ENCODE results near the gene CACNA1D.

The CACNA1D gene

GRCh38 chr3:53688989-53689388 lies 194.6 kb downstream of the CACNA1D start:
- ChIA-PET POLR2A (ENCODE audit: low non-redundant PET) (no interaction called here), CTCF (interaction anchor here (0.9 kb wide), 1 partner anchor 8 kb away, joined by 5 read pairs; no protein-coding TSS in a partner anchor)
- H3K27ac ChIP-seq, result no peak overlapping the region
- TF ChIP-seq CTCF (conservative IDR thresholded peaks at IDR 0.05; ENCODE audit: low read depth), result no peak
- DNase-seq (ENCODE audit: low spot score), result no peak

GRCh38 chr3:53689681-53690080 lies 195.3 kb downstream of the CACNA1D start:
- no peak overlapping the region for H3K27ac ChIP-seq
- ChIA-PET CTCF (interaction anchor here (0.6 to 0.9 kb wide), 2 partner anchors 9 to 202 kb away, joined by 5 to 7 read pairs; no protein-coding TSS in a partner anchor), POLR2A (ENCODE audit: low non-redundant PET) (no interaction called here)
- no peak for TF ChIP-seq CTCF (conservative IDR thresholded peaks at IDR 0.05; ENCODE audit: low read depth)
- DNase-seq (ENCODE audit: low spot score), result no peak

GRCh38 chr3:53690521-53690920 lies 196.1 kb downstream of the CACNA1D start:
- CTCF ChIA-PET, result no interaction called here
- DNase-seq (ENCODE audit: low spot score), result no peak
- POLR2A ChIA-PET (ENCODE audit: low non-redundant PET), result no interaction called here

GRCh38 chr3:53691349-53691748 lies 196.9 kb downstream of the CACNA1D start:
- POLR2A ChIA-PET (ENCODE audit: low non-redundant PET), result no interaction called here
- no peak for DNase-seq (ENCODE audit: low spot score)
- CTCF ChIA-PET, result no interaction called here
- H3K27ac ChIP-seq, result no peak overlapping the region
- TF ChIP-seq CTCF (conservative IDR thresholded peaks at IDR 0.05; ENCODE audit: low read depth), result no peak

More at GRCh38 chr3:53690521-53690920, 196.1 kb downstream of the CACNA1D start:
- TF ChIP-seq CTCF (conservative IDR thresholded peaks at IDR 0.05; ENCODE audit: low read depth), result no peak
- no peak overlapping the region for H3K27ac ChIP-seq

- no peak for TF ChIP-seq CTCF (conservative IDR thresholded peaks at IDR 0.05; ENCODE audit: low read depth)
- no peak overlapping the region for H3K27ac ChIP-seq
- ChIA-PET CTCF (no interaction called here), POLR2A (ENCODE audit: low non-redundant PET) (no interaction called here)
- DNase-seq (ENCODE audit: low spot score), result no peak
Observed at GRCh38 chr3:53691885-53692284, 197.5 kb downstream of the CACNA1D start.

GRCh38 chr3:53693451-53693850 lies 199.0 kb downstream of the CACNA1D start:
- POLR2A ChIA-PET (ENCODE audit: low non-redundant PET), result no interaction called here
- TF ChIP-seq CTCF (conservative IDR thresholded peaks at IDR 0.05; ENCODE audit: low read depth), result no peak
- CTCF ChIA-PET, result interaction anchor here (0.7 kb wide), 1 partner anchor 10 kb away, joined by 3 read pairs; no protein-coding TSS in a partner anchor
- no peak overlapping the region for H3K27ac ChIP-seq
- DNase-seq (ENCODE audit: low spot score), result no peak

GRCh38 chr3:53694046-53694445 lies 199.6 kb downstream of the CACNA1D start:
- no peak for DNase-seq (ENCODE audit: low spot score)
- no peak overlapping the region for H3K27ac ChIP-seq
- POLR2A ChIA-PET (ENCODE audit: low non-redundant PET), result no interaction called here
- no peak for TF ChIP-seq CTCF (conservative IDR thresholded peaks at IDR 0.05; ENCODE audit: low read depth)
- CTCF ChIA-PET, result no interaction called here

Data from RWPE1 (cell line).